ENCODE results near the gene FMNL3. TPM values are rescaled to one million over a fixed set of nuclear protein-coding genes. Genes with fewer than 3 reads are reported as not detected.

Gene FMNL3
- total RNA-seq, 2 experiments from 2014 or later = 37.4 to 38.2 TPM

DNA sequence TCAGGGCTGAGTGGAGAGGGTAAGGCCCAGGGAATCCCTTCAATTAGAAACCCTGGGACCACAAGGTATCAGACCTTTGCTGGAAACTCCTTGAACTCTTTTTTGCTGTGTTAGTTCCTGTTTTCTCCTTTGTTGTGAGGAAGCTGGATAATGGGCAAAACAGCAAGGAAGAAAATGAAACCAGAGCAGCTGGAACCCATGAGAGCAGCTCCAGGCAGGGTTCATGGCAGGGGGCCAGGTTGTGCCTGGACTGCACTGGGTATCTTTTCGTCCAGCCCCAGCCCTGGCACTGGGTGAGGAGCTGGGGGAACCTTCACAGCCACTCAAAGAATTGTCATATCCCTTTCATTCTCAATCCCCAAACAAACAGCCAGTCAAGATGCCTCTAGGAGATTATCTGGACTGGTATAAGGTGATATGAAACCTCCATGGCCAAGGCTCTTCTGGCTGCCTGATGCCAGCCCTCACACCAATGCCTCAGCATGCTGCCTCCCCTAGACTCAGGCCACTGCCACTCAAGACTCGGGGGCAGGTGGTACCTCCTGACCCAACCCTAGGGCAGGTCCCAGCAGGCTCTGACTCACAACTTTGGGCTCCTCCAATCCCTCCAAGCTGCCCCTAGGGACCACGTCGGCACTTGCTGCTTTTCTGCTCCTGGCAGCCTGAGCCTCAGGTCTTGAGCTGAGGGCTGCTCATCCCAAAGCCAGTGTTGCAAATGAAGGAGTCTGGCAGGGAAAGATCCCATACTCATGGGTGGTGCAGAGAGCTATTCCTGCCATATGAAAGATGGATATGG is 118.3 kb downstream of the FMNL3 start:
- peaks cover 5% of the 10 kb centered on the region for H3K36me3 Mint-ChIP-seq (ENCODE audit: low read depth)
- no peaks in the 10 kb centered on the region for H3K27me3 Mint-ChIP-seq
- ChIA-PET CTCF (interaction anchor here (0.6 to 1.2 kb wide), 5 partner anchors 8 to 222 kb away, joined by 3 to 4 read pairs (median 3); partner anchors contain the start of gene SPATS2), POLR2A (interaction anchor here (0.6 to 0.7 kb wide), 2 partner anchors 17 to 123 kb away, joined by 3 to 5 read pairs; no protein-coding TSS in a partner anchor)
- H3K27ac Mint-ChIP-seq = peak overlapping the region; percentile 19
- no peak overlapping the region for H3K4me3 Mint-ChIP-seq
- H3K9me3 Mint-ChIP-seq = peaks cover 2% of the 10 kb centered on the region
- no peaks in the 10 kb centered on the region for H3K4me1 Mint-ChIP-seq
- DNase-seq = no peak

DNA sequence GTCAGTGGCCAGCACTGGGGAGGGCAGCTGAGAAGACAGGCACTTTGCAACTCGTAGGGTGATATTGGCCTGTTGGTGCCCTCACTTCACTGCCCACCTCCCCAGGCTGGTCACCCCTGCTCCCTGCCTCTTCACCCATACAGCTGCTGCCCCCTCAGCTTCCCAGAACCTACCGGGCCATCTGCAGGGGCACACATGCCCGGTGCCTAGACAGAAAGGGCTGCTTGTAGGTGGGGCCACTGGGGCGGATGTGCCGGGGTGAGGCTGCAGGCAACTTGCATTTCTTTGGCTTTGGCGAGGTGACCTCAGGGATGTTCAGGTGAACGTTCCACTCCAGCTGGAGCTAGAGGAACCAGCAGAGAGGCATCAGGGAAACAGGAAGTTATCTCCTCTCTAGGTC is 118.9 kb downstream of the FMNL3 start:
- Mint-ChIP-seq H3K36me3 (ENCODE audit: low read depth) (peaks cover 5% of the 10 kb centered on the region), H3K9me3 (peaks cover 2% of the 10 kb centered on the region), H3K27ac (peak overlapping the region; percentile 19), H3K4me3 (no peak overlapping the region), H3K4me1 (no peaks in the 10 kb centered on the region), H3K27me3 (no peaks in the 10 kb centered on the region)
- CTCF ChIA-PET = interaction anchor here (0.6 to 1.2 kb wide), 3 partner anchors 12 to 81 kb away, joined by 3 to 4 read pairs (median 4); no protein-coding TSS in a partner anchor
- no peak for DNase-seq
- POLR2A ChIA-PET = no interaction called here

DNA sequence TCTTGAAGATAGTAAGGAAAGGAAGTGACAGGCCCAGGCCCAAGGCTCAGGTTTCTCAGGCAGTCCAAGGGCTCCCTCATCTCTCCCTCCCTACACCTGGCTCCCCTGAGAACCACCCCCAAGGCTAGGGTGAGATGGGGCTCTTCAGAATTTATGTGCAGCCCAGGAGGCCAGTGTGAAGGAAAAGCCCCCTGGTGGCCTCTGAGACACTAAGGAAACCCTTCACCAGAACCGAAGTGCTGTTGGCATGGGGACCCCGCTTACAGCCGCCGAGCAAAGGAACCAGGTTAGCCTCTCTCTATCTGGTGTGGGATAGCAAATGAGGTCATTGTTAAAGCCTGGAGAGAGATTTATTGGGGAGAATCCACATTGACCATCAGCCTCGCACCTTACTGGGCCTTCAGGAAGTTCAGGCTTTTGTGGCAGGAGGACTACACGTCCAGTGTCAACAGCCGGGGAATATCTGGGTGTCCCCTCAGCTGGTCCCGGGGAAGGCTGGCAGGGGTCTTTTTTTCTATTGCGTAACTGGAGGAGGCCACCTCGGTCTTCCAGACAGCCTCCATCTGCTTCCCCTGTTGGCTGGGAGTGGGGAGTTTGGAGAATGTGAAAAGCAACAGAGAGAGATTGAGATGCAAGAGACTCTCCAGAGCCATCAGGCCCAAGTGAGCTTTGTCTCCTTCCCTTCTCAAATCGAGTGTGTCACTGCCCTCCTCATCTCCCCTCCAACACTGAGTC is 119.9 kb downstream of the FMNL3 start:
- Mint-ChIP-seq H3K36me3 (ENCODE audit: low read depth) (peaks cover 7% of the 10 kb centered on the region), H3K4me3 (no peak overlapping the region), H3K9me3 (peaks cover 2% of the 10 kb centered on the region), H3K4me1 (peaks cover 3% of the 10 kb centered on the region), H3K27ac (no peak overlapping the region), H3K27me3 (no peaks in the 10 kb centered on the region)
- CTCF ChIA-PET = interaction anchor here (1.2 kb wide), 1 partner anchor 13 kb away, joined by 3 read pairs; no protein-coding TSS in a partner anchor
- no peak for DNase-seq
- POLR2A ChIA-PET = no interaction called here

Other genes starting within 250 kb of the FMNL3 start
- 1 to 10 TPM; 1.9 to 2.3 TPM for gene KCNH3, start 168.4 kb downstream of the FMNL3 start, total RNA-seq
- 10 to 100 TPM; 85.3 to 89.2 TPM for gene MCRS1, start 139.3 kb downstream of the FMNL3 start, total RNA-seq
- under 1 TPM; 0.15 TPM for gene FAM186B, start 101.8 kb downstream of the FMNL3 start, total RNA-seq
- gene PRPF40B, start 83.8 kb downstream of the FMNL3 start, total RNA-seq = 10 to 100 TPM; 11.6 to 11.7 TPM
- gene TMBIM6, start 34.2 kb upstream of the FMNL3 start, total RNA-seq = 100 to 1,000 TPM; 426 to 442 TPM
- gene NCKAP5L, start 121.0 kb upstream of the FMNL3 start, total RNA-seq = 1 to 10 TPM; 4.0 to 4.5 TPM
- 1 to 10 TPM; 7.7 to 8.7 TPM for gene BCDIN3D, start 135.7 kb upstream of the FMNL3 start, total RNA-seq
- under 1 TPM; 0.33 to 0.50 TPM for gene FAIM2, start 196.5 kb upstream of the FMNL3 start, total RNA-seq
- not detected for gene AQP2, start 243.3 kb upstream of the FMNL3 start, total RNA-seq

Measured in activated CD4-positive, alpha-beta T cell treated with anti-CD3 and anti-CD28 coated beads, Interleukin-2, amount 10 ng/mL, durations not matched to agents 7 days and 5 days (primary cell).